Right cardiac atrium (tissue), 5 donors: ENCODE measurements around the gene DDI1. TPM values are rescaled to one million over a fixed set of nuclear protein-coding genes. Genes with fewer than 3 reads are reported as not detected.

Experiments
- ATAC-seq, 2 donors: fragments of 200-7000 bp; cut with Tn5 transposase; one replicate each; pipeline versions ENCODE4 v1.8.0 to v1.9.1; 2020; ENCODE audit warnings: moderate library complexity in 2 of 2, mild to moderate bottlenecking in 1 of 2
- DNase-seq, 3 donors: peaks; one replicate each; pipeline ENCODE4 v3.0.0-alpha.2; 2020
- H3K27ac ChIP-seq: one replicate; pipeline ENCODE4 v1.5.1; 2013; ENCODE audit warnings: mild to moderate bottlenecking, low read length, control low read depth, moderate library complexity
- H3K27me3 ChIP-seq: one replicate; pipeline ENCODE4 v1.6.1; 2013; ENCODE audit not compliant: control insufficient read depth, insufficient read depth
- H3K4me1 ChIP-seq: one replicate; pipeline ENCODE4 v1.6.1; 2013; ENCODE audit warnings: low read length; ENCODE audit not compliant: control insufficient read depth, insufficient read depth
- H3K4me3 ChIP-seq: one replicate; pipeline ENCODE4 v1.5.1; 2013; ENCODE audit warnings: low read length, control low read depth
- H3K9me3 ChIP-seq: one replicate; pipeline ENCODE4 v1.6.1; 2013; ENCODE audit warnings: low read length; ENCODE audit not compliant: control insufficient read depth
- WGBS: extraction: QIAGEN DNeasy Blood & Tissue Kit; methylation state at CpG from one replicate; pipeline ENCODE4 v1.1.7; 2013; 5-methylcytosine and 5-hydroxymethylcytosine counted together
- intact Hi-C, 4 donors: fragments of 100-400 bp; cut with DNase I; formaldehyde crosslinking; loops; one replicate each; pipeline versions ENCODE4 v1.11.0 to v1.14.0; 2022 to 2023
- polyA plus RNA-seq: library from polyadenylated mRNA; stranded (reverse); fragments of 200-250 nt; gene quantifications from one replicate; pipeline ENCODE4 v1.2.3, GENCODE V29; 2013
- total RNA-seq, 4 donors: library from RNA; stranded (reverse); fragmentation: NEBNext Ultra II Directional; extraction: Animal tissue kit (Norgen Biotek cat#: 25700); gene quantifications; one replicate each; pipeline ENCODE4 v1.2.1, GENCODE V29; 2021
- donor health status: healthy with polysubstance abuse.
- donor health status: DM: no; HTN: yes; CAD: no.
- donor health status: DM: no; HTN: no; CAD: no.
- donor health status: DM: no; HTN: yes; CAD: no; lungs with severe emphysema.
- donor health status: DM: yes; HTN: yes; CAD: no.

Gene DDI1
- total and polyA plus RNA-seq, 5 donors, result not detected

DNA sequence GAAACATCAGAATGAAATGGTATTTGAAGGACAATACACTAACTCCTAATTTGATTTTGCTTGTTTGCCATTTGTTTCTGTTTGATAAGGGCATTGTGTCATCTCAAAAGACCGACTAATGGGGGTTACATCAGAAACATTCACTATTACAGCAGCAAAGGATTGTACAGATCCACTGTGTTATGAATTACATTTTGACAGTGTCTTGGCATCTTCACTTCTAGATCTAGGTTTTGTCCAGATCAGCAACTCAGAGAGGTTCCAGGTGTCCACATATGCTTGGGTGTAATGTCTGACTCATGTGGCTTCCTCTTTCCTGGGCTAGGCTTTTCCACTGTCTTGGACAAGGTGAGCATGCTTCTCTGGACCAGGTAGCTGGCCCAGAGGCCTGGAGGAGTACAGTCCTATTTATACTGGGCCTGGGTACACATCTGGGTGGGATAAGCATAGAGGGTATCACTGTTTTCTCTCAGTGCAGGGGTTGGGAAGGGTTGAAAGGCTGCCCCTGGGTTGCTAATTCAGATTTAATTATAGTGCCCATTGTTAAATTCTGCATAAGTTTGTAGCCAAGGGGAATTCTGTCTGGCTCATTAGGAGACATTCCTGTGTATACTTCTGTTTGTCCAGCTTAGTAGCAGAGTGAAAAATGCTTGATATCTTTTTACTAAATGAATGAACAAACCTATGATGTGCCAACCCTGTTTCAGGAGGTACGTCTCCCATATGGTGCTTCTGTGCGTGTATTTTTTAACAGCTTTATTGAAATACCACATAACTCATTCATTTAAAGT is 23.8 kb downstream of the DDI1 start:
- H3K4me1 ChIP-seq, result no peaks in the 10 kb centered on the region
- H3K9me3 ChIP-seq, result no peaks in the 10 kb centered on the region
- H3K27ac ChIP-seq, result no peak overlapping the region
- no peaks in the 10 kb centered on the region for H3K27me3 ChIP-seq
- no peak overlapping the region for H3K4me3 ChIP-seq
- intact Hi-C loops, result no loop called here
- ATAC-seq (no peak), DNase-seq (no peak)
- WGBS, result 73% methylated on average over 3 of the region's 3 CpGs

- no peaks in the 10 kb centered on the region for H3K4me1 ChIP-seq
- ATAC-seq (no peak), DNase-seq (no peak)
- no peaks in the 10 kb centered on the region for H3K9me3 ChIP-seq
- H3K4me3 ChIP-seq, result no peak overlapping the region
- H3K27ac ChIP-seq, result no peak overlapping the region
- intact Hi-C loops, result no loop called here
- 43% methylated on average over 1 of the region's 1 CpG for WGBS
- no peaks in the 10 kb centered on the region for H3K27me3 ChIP-seq
Measured at GRCh38 chr11:104060820-104061219, 24.4 kb downstream of the DDI1 start.

- WGBS, result 59% methylated on average over 9 of the region's 9 CpGs
- no peak for DNase-seq
Measured at GRCh38 chr11:104061853-104062521, 25.5 kb downstream of the DDI1 start.

GRCh38 chr11:104064034-104064630 is 27.7 kb downstream of the DDI1 start:
- intact Hi-C loops, result no loop called here
- no peaks in the 10 kb centered on the region for H3K27me3 ChIP-seq
- ATAC-seq (no peak), DNase-seq (no peak)
- H3K27ac ChIP-seq, result no peak overlapping the region
- WGBS, result 71% methylated on average over 5 of the region's 5 CpGs
- H3K9me3 ChIP-seq, result no peaks in the 10 kb centered on the region
- H3K4me3 ChIP-seq, result no peak overlapping the region
- no peaks in the 10 kb centered on the region for H3K4me1 ChIP-seq

More at GRCh38 chr11:104061853-104062521, 25.5 kb downstream of the DDI1 start:
- Histone ChIP-seq H3K9me3 (no peaks in the 10 kb centered on the region), H3K4me1 (no peaks in the 10 kb centered on the region), H3K27ac (no peak overlapping the region), H3K27me3 (no peaks in the 10 kb centered on the region), H3K4me3 (no peak overlapping the region)
- intact Hi-C loops, result no loop called here
- peak; percentile 58 to 61 for ATAC-seq

DNA sequence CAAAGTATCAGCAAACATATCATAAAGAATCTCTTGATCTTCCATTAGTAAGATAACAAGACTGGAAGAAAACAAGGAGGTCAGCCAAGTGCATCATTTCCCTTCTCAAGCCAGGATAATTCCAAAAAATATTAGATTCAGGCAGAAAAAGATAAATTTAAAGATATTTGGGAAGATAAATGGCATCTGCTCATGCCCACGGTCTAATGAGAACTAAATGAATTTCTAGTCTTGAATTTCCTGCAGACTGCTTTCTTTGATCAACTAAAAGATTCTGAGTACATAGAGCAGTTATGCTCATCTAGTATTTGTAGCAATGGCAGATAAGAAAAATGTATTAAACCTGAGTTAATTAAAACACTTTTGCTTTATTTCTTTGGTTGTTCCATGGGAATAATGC is 31.1 kb downstream of the DDI1 start:
- no peak for ATAC-seq
- Histone ChIP-seq H3K9me3 (no peaks in the 10 kb centered on the region), H3K27ac (no peak overlapping the region), H3K4me3 (no peak overlapping the region), H3K4me1 (no peaks in the 10 kb centered on the region), H3K27me3 (no peaks in the 10 kb centered on the region)
- intact Hi-C loops, result no loop called here
- DNase-seq, result no peak
- 59% methylated on average over 1 of the region's 1 CpG for WGBS

- Histone ChIP-seq H3K27me3 (no peaks in the 10 kb centered on the region), H3K9me3 (no peaks in the 10 kb centered on the region), H3K4me1 (no peaks in the 10 kb centered on the region), H3K27ac (no peak overlapping the region), H3K4me3 (no peak overlapping the region)
- peak; percentile 34 to 47 for ATAC-seq
- WGBS, result 56% methylated on average over 3 of the region's 3 CpGs
- intact Hi-C loops, result no loop called here
- peak in 1 of 3 donors; percentile 39 for DNase-seq
Measured at GRCh38 chr11:104073950-104074705, 37.7 kb downstream of the DDI1 start.

DNA sequence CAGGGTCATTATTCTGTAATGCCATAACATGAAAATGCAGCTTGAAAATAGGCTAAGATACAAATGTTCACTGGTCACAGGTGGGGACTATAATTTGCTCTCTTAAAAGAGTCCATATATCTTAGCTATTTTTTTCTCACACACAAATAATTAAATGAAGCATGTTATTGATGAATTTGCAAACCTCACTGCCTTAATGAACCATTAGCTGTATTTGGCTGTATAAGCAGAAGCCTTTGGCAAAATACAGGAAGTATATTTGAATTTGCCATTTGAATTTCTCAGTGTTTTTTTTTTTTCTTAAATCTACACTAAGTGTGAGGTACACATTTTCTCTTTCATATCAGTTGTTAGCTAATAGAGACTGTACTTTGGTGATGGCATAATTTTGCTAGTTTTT is 38.7 kb downstream of the DDI1 start:
- ATAC-seq, result no peak
- Histone ChIP-seq H3K27ac (no peak overlapping the region), H3K4me3 (no peak overlapping the region), H3K27me3 (no peaks in the 10 kb centered on the region), H3K4me1 (no peaks in the 10 kb centered on the region), H3K9me3 (no peaks in the 10 kb centered on the region)
- no peak for DNase-seq
- intact Hi-C loops, result no loop called here

DNA sequence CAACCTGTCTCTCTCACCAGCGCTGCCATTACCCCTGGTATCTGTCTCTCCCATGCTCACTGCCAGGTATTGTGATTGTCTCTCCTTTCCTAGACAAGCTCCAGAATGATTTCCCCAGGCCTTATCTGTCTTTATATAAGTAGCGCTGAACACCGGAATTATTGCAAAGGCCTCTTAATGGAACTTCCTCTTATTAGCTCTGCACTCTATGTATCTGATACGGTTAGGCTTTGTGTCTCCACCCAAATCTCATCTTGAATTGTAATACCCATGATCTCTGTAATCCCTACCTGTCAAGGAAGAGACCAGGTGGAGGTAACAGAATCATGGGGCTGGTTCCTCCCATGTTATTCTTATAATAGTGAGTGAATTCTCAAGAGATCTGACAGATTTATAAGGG is 39.3 kb downstream of the DDI1 start:
- Histone ChIP-seq H3K4me1 (no peaks in the 10 kb centered on the region), H3K4me3 (no peak overlapping the region), H3K27me3 (no peaks in the 10 kb centered on the region), H3K9me3 (no peaks in the 10 kb centered on the region), H3K27ac (no peak overlapping the region)
- intact Hi-C loops, result no loop called here
- no peak for DNase-seq
- WGBS, result 88% methylated on average over 4 of the region's 4 CpGs
- ATAC-seq, result no peak

DNA sequence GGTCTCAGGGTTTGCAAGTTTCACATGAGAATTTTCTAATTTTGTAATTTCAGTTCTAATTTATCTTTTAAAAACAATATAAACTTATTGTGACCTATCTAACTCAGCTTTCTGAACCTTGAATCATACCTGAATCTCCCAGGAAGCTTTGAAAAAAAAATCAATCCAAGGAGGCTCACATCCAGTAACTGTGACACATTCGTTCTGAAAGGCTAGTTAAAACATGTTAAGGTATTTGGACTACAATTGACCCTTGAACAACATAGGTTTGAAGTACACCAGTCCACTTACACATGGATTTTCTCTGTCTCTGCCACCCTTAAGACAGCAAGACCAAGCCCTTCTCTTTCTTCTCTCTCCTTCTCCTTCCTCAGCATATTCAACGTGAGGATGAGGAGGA is 40.0 kb downstream of the DDI1 start:
- no peaks in the 10 kb centered on the region for H3K4me1 ChIP-seq
- WGBS, result 88% methylated on average over 2 of the region's 2 CpGs
- ATAC-seq, result no peak
- H3K9me3 ChIP-seq, result no peaks in the 10 kb centered on the region
- H3K4me3 ChIP-seq, result no peak overlapping the region
- no peak overlapping the region for H3K27ac ChIP-seq
- no peaks in the 10 kb centered on the region for H3K27me3 ChIP-seq
- DNase-seq, result no peak
- intact Hi-C loops, result no loop called here

- Histone ChIP-seq H3K9me3 (no peaks in the 10 kb centered on the region), H3K4me1 (no peaks in the 10 kb centered on the region), H3K27me3 (no peaks in the 10 kb centered on the region), H3K27ac (no peak overlapping the region), H3K4me3 (no peak overlapping the region)
- intact Hi-C loops, result no loop called here
- ATAC-seq, result no peak
- WGBS, result 51% methylated on average over 4 of the region's 4 CpGs
- DNase-seq, result no peak
Measured at GRCh38 chr11:104078245-104078644, 41.8 kb downstream of the DDI1 start.

- Histone ChIP-seq H3K27me3 (no peaks in the 10 kb centered on the region), H3K4me3 (no peak overlapping the region), H3K27ac (no peak overlapping the region), H3K4me1 (no peaks in the 10 kb centered on the region), H3K9me3 (no peaks in the 10 kb centered on the region)
- DNase-seq, result no peak
- ATAC-seq, result no peak
- intact Hi-C loops, result no loop called here
Measured at GRCh38 chr11:104078995-104079394, 42.6 kb downstream of the DDI1 start.
